ENCODE data around the gene RCC1.

RCC1 gene

DNA sequence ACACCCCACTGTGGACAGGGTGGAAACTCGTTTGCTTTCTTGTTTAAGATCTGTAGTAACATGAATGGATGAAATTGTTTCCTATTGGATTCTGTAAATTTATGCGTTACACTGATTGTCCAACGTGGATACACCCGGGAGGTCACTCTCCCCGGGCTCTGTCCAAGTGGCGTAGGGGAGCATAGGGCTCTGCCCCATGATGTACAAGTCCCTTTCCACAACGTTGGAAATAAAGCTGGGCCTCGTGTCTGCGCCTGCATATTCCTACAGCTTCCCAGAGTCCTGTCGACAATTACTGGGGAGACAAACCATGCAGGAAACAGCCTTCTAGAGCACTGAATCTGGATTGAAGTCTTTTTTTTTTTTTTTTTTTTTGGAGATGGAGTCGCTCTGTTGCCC is 1.4 kb downstream of the RCC1 start:
- ATAC-seq = no peak
- TF ChIP-seq BACH2 (CRISPR knock-in tag; IDR thresholded peaks at IDR 0.05; ENCODE audit: borderline replicate concordance) = no peak
- TF ChIP-seq PPARA (CRISPR knock-in tag; IDR thresholded peaks at IDR 0.05; ENCODE audit: borderline replicate concordance) = no peak
- TF ChIP-seq, protein P1, sequence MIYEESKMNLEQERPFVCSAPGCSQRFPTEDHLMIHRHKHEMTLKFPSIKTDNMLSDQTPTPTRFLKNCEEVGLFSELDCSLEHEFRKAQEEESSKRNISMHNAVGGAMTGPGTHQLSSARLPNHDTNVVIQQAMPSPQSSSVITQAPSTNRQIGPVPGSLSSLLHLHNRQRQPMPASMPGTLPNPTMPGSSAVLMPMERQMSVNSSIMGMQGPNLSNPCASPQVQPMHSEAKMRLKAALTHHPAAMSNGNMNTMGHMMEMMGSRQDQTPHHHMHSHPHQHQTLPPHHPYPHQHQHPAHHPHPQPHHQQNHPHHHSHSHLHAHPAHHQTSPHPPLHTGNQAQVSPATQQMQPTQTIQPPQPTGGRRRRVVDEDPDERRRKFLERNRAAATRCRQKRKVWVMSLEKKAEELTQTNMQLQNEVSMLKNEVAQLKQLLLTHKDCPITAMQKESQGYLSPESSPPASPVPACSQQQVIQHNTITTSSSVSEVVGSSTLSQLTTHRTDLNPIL (CRISPR knock-in tag; IDR thresholded peaks at IDR 0.05; ENCODE audit: low read depth) = no peak
- no peak for TF ChIP-seq OSR1 (CRISPR knock-in tag; IDR thresholded peaks at IDR 0.05)
- no peak for TF ChIP-seq SNAI2 (CRISPR knock-in tag; IDR thresholded peaks at IDR 0.05)
- TF ChIP-seq ZNF565 (CRISPR knock-in tag; conservative IDR thresholded peaks at IDR 0.05; ENCODE audit: low read depth) = no peak
- no peak for TF ChIP-seq TOX (CRISPR knock-in tag; IDR thresholded peaks at IDR 0.05; ENCODE audit: borderline replicate concordance)
- no peak for TF ChIP-seq ZNF8 (CRISPR knock-in tag; IDR thresholded peaks at IDR 0.05)
- TF ChIP-seq ZFP3 (CRISPR knock-in tag; IDR thresholded peaks at IDR 0.05) = no peak
- TF ChIP-seq POU6F1 (CRISPR knock-in tag; IDR thresholded peaks at IDR 0.05; ENCODE audit: borderline replicate concordance, low read depth) = no peak
- TF ChIP-seq ISL1 (CRISPR knock-in tag; IDR thresholded peaks at IDR 0.05) = no peak
- TF ChIP-seq ZFP30 (CRISPR knock-in tag; IDR thresholded peaks at IDR 0.05) = no peak
- TF ChIP-seq ZC3H10 (CRISPR knock-in tag; IDR thresholded peaks at IDR 0.05) = no peak
- no peak for TF ChIP-seq TCF4 (CRISPR knock-in tag; IDR thresholded peaks at IDR 0.05; ENCODE audit: borderline replicate concordance)
- TF ChIP-seq GLIS3 (CRISPR knock-in tag; IDR thresholded peaks at IDR 0.05) = no peak
- TF ChIP-seq RARB (CRISPR knock-in tag; IDR thresholded peaks at IDR 0.05) = no peak
- TF ChIP-seq TSHZ2 (CRISPR knock-in tag; IDR thresholded peaks at IDR 0.05) = no peak
- no peak for TF ChIP-seq ESRRG (CRISPR knock-in tag; IDR thresholded peaks at IDR 0.05)
- no peak for TF ChIP-seq ARNTL (CRISPR knock-in tag; IDR thresholded peaks at IDR 0.05; ENCODE audit: borderline replicate concordance, low read depth)
- TF ChIP-seq, protein P2, sequence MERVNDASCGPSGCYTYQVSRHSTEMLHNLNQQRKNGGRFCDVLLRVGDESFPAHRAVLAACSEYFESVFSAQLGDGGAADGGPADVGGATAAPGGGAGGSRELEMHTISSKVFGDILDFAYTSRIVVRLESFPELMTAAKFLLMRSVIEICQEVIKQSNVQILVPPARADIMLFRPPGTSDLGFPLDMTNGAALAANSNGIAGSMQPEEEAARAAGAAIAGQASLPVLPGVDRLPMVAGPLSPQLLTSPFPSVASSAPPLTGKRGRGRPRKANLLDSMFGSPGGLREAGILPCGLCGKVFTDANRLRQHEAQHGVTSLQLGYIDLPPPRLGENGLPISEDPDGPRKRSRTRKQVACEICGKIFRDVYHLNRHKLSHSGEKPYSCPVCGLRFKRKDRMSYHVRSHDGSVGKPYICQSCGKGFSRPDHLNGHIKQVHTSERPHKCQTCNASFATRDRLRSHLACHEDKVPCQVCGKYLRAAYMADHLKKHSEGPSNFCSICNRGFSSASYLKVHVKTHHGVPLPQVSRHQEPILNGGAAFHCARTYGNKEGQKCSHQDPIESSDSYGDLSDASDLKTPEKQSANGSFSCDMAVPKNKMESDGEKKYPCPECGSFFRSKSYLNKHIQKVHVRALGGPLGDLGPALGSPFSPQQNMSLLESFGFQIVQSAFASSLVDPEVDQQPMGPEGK (CRISPR knock-in tag; IDR thresholded peaks at IDR 0.05; ENCODE audit: borderline replicate concordance) = no peak

- no peak for TF ChIP-seq ZNF70 (CRISPR knock-in tag; IDR thresholded peaks at IDR 0.05)
- TF ChIP-seq GLIS3 (CRISPR knock-in tag; IDR thresholded peaks at IDR 0.05) = no peak
- TF ChIP-seq SNAI2 (CRISPR knock-in tag; IDR thresholded peaks at IDR 0.05) = no peak
- no peak for TF ChIP-seq CSDC2 (CRISPR knock-in tag; IDR thresholded peaks at IDR 0.05)
- TF ChIP-seq, protein P3, sequence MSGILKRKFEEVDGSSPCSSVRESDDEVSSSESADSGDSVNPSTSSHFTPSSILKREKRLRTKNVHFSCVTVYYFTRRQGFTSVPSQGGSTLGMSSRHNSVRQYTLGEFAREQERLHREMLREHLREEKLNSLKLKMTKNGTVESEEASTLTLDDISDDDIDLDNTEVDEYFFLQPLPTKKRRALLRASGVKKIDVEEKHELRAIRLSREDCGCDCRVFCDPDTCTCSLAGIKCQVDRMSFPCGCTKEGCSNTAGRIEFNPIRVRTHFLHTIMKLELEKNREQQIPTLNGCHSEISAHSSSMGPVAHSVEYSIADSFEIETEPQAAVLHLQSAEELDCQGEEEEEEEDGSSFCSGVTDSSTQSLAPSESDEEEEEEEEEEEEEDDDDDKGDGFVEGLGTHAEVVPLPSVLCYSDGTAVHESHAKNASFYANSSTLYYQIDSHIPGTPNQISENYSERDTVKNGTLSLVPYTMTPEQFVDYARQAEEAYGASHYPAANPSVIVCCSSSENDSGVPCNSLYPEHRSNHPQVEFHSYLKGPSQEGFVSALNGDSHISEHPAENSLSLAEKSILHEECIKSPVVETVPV (CRISPR knock-in tag; IDR thresholded peaks at IDR 0.05) = no peak
- no peak for TF ChIP-seq TSHZ2 (CRISPR knock-in tag; IDR thresholded peaks at IDR 0.05)
- no peak for TF ChIP-seq RARB (CRISPR knock-in tag; IDR thresholded peaks at IDR 0.05)
- no peak for TF ChIP-seq TOX (CRISPR knock-in tag; IDR thresholded peaks at IDR 0.05; ENCODE audit: borderline replicate concordance)
- no peak for TF ChIP-seq ZC3H10 (CRISPR knock-in tag; IDR thresholded peaks at IDR 0.05)
- TF ChIP-seq, protein P2 (CRISPR knock-in tag; IDR thresholded peaks at IDR 0.05; ENCODE audit: borderline replicate concordance) = no peak
- TF ChIP-seq POU6F1 (CRISPR knock-in tag; IDR thresholded peaks at IDR 0.05; ENCODE audit: borderline replicate concordance, low read depth) = no peak
- no peak for ATAC-seq
Observed at GRCh38 chr1:28507646-28508434, 2.0 kb downstream of the RCC1 start.
